Endothelial cell of umbilical vein (primary cell): ENCODE measurements around the gene TMSB10. TPM values are rescaled to one million over a fixed set of nuclear protein-coding genes. Genes with fewer than 3 reads are reported as not detected.

Source experiments
- BruUV-seq: library from RNA; stranded (reverse); fragments of 400-500 nt; replicated peaks from 2 replicates; lab custom pipeline; 2021; lab: Mats Ljungman, UMichigan
- CTCF ChIA-PET: fragments of 300-600, 350-600 bp; sonication (Branson Sonifier 250); formaldehyde crosslinking; loops from one replicate; lab custom pipeline; 2021; ENCODE audit warnings: antibody characterized with exemption, inconsistent platforms; lab: Charles Lee
- POLR2A ChIA-PET: fragments of 300-600, 350-600 bp; sonication (Branson Sonifier 250); formaldehyde crosslinking; loops from one replicate; lab custom pipeline; 2021; ENCODE audit warnings: antibody characterized with exemption, inconsistent platforms; lab: Charles Lee
- DNase-seq: peaks from one replicate; pipeline ENCODE4 v3.0.0-alpha.2; 2011; ENCODE audit warnings: low read depth, low spot score
- FAIRE-seq: peaks from 2 replicates; lab custom pipeline; 2011; peaks lifted over from hg19 to GRCh38; lab: Jason Lieb, UNC
- H2AFZ ChIP-seq: 2 replicates; pipeline ENCODE4 v1.6.0; 2012; ENCODE audit warnings: low read depth, low read length, control low read depth, inconsistent platforms
- H3K27ac ChIP-seq: 2 replicates; pipeline ENCODE4 v1.5.1; 2011; ENCODE audit warnings: low read depth, mild to moderate bottlenecking, control low read depth, low read length, moderate library complexity; ENCODE audit not compliant: insufficient read depth
- H3K27me3 ChIP-seq, 2 experiments: 2 replicates each; pipeline versions ENCODE4 v1.6.0 to v1.6.1; 2011; ENCODE audit warnings: low read length in 2 of 2, mixed read lengths in 1 of 2; ENCODE audit not compliant: control insufficient read depth in 2 of 2, insufficient read depth in 2 of 2
- H3K36me3 ChIP-seq, 2 experiments: 2 replicates in 1 of 2; 3 replicates in 1 of 2; pipeline ENCODE4 v1.5.1; 2011; ENCODE audit warnings: low read length in 2 of 2, mild to moderate bottlenecking in 1 of 2, moderate library complexity in 1 of 2; ENCODE audit not compliant: control insufficient read depth in 2 of 2, insufficient read depth in 2 of 2; ENCODE audit errors: extremely low read depth in 1 of 2
- H3K4me1 ChIP-seq: 3 replicates; pipeline ENCODE4 v1.5.1; 2011; ENCODE audit warnings: mild to moderate bottlenecking, low read length; ENCODE audit not compliant: control insufficient read depth, insufficient read depth; ENCODE audit errors: extremely low read depth
- H3K4me2 ChIP-seq: 2 replicates; pipeline ENCODE4 v1.6.1; 2011; ENCODE audit warnings: low read length, control low read depth, mixed read lengths; ENCODE audit not compliant: insufficient read depth
- H3K4me3 ChIP-seq, 3 experiments: fragments of 200-600 bp in 1 of 3; sonication (generic), shearing (Covaris generic) in 1 of 3; replicated peaks in 1 of 3; 2 replicates each; pipeline ENCODE4 v1.5.1; 2011 to 2016; ENCODE audit warnings: control low read depth in 3 of 3, low read length in 3 of 3, mild to moderate bottlenecking in 2 of 3, inconsistent platforms in 1 of 3, low read depth in 1 of 3, moderate library complexity in 1 of 3; ENCODE audit not compliant: insufficient read depth in 1 of 3
- H3K79me2 ChIP-seq: 2 replicates; pipeline ENCODE4 v1.6.0; 2012; ENCODE audit warnings: low read length, inconsistent platforms; ENCODE audit not compliant: control insufficient read depth, insufficient read depth
- H3K9ac ChIP-seq: replicated peaks from 2 replicates; pipeline ENCODE3; 2011; ENCODE audit warnings: low read length, control low read depth; ENCODE audit not compliant: insufficient read depth; ENCODE audit errors: extremely low read depth
- H3K9me1 ChIP-seq: replicated peaks from 3 replicates; pipeline ENCODE4 v1.6.0; 2011; ENCODE audit warnings: mild to moderate bottlenecking, low read length; ENCODE audit not compliant: control insufficient read depth, insufficient read depth; ENCODE audit errors: extremely low read depth
- H3K9me3 ChIP-seq: replicated peaks from 2 replicates; pipeline ENCODE4 v1.5.1; 2012; ENCODE audit warnings: low read length, inconsistent platforms; ENCODE audit not compliant: control insufficient read depth, insufficient read depth
- H4K20me1 ChIP-seq: replicated peaks from 2 replicates; pipeline ENCODE3; 2011; ENCODE audit warnings: mild to moderate bottlenecking, low read length; ENCODE audit not compliant: control insufficient read depth, insufficient read depth; ENCODE audit errors: extremely low read depth
- FOS ChIP-seq: IDR thresholded peaks from 2 replicates; pipeline ENCODE4 v1.6.1; 2011; ENCODE audit warnings: mild to moderate bottlenecking, low read length, moderate library complexity, borderline replicate concordance; ENCODE audit not compliant: insufficient read depth
- GATA2 ChIP-seq: IDR thresholded peaks from 2 replicates; pipeline ENCODE4 v1.7.0; 2011; ENCODE audit warnings: low read depth, mild to moderate bottlenecking, moderate library complexity, mixed read lengths, low read length; ENCODE audit not compliant: insufficient read length, insufficient read depth
- JUN ChIP-seq: IDR thresholded peaks from 2 replicates; pipeline ENCODE4 v1.6.1; 2011; ENCODE audit warnings: borderline replicate concordance, low read depth; ENCODE audit not compliant: insufficient read length, insufficient read depth
- POLR2A ChIP-seq: IDR thresholded peaks from 2 replicates; pipeline ENCODE4 v1.6.1; 2012; ENCODE audit warnings: low read depth, mild to moderate bottlenecking, control low read depth, low read length
- POLR2AphosphoS5 ChIP-seq: IDR thresholded peaks from 2 replicates; pipeline ENCODE4 v1.6.1; 2012; ENCODE audit warnings: low read depth, mild to moderate bottlenecking, control low read depth, low read length, moderate library complexity; ENCODE audit not compliant: insufficient read depth
- dilution Hi-C: fragments of 300-500 bp; cut with MboI; formaldehyde crosslinking; loops from one replicate; pipeline ENCODE4 v1.15.0; 2019; ENCODE audit warnings: low sequenced_read_pairs; ENCODE audit not compliant: extremely low pct_ligation_motif_present
- intact Hi-C: fragments of 100-400 bp; cut with micrococcal nuclease; formaldehyde crosslinking; loops from one replicate; pipeline ENCODE4 v1.10.0; 2022
- polyA plus RNA-seq, 4 experiments: library from polyadenylated mRNA; depleted of rRNA in 3 of 4; stranded (reverse) in 3 of 4; unstranded in 1 of 4; fragments of >200 nt; gene quantifications; 2 replicates each; pipeline versions ENCODE4 v1.2.1 to v1.2.3, GENCODE V29; 2011 to 2012; ENCODE audit warnings: missing spikeins in 1 of 4
- total RNA-seq: library from RNA; stranded (reverse); gene quantifications from 2 replicates; pipeline ENCODE4 v1.2.3, GENCODE V29; 2021
- TF ChIP-seq, protein P1 (sequence below): IDR thresholded peaks from 2 replicates; pipeline ENCODE4 v1.6.1; 2011; ENCODE audit not compliant: insufficient read depth, insufficient read length

The TMSB10 gene
- total and polyA plus RNA-seq, 2 donors (not counting 3 experiments of a cell fraction or from before 2014, with no cell fraction given): 2,774 to 4,015 TPM

DNA sequence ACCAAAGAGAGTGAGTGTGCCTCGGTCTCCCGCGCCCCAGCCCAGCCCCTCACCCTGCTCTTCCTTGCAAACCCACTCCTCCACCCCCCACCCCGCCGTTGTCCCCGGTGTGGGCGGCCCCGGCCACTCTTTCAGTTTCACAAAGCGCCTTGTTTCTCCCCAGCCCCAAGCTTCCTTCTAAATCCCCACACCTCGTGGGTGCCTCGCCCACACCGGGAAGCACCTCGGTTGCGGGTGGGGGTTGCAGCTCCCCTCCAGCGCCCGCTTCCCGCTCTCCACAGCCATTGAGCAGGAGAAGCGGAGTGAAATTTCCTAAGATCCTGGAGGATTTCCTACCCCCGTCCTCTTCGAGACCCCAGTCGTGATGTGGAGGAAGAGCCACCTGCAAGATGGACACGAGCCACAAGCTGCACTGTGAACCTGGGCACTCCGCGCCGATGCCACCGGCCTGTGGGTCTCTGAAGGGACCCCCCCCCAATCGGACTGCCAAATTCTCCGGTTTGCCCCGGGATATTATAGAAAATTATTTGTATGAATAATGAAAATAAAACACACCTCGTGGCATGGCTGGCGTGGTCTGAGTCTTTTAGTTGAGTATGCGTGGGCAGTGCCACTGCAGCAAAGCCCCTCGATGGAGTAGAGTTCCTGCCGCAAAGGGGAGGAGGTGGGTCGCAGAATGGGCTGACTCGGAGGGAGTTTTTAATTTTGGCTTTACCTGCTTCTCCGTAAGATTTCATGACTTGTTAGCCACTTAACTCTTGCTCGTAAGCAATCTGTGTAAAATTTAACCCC, 848 bp downstream of the TMSB10 start:
- no peaks in the 10 kb centered on the region for H3K9me3 ChIP-seq
- peaks cover 0 to 2% of the 10 kb centered on the region in 2 experiments for H3K36me3 ChIP-seq
- H3K4me2 ChIP-seq: peak overlapping the region; percentile 88
- TF ChIP-seq GATA2: no peak
- H3K27ac ChIP-seq: peak overlapping the region; percentile 91
- intact Hi-C loops: loop anchor here (1.0 to 5.0 kb wide), 2 partner anchors 18 to 66 kb away; partner anchors contain the start of gene KCMF1
- H2AFZ ChIP-seq: no peak overlapping the region
- H3K9ac ChIP-seq: peak overlapping the region; percentile 97
- FAIRE-seq: no peak
- H3K9me1 ChIP-seq: no peaks in the 10 kb centered on the region
- BruUV-seq: TSS peak; percentile 100
- H4K20me1 ChIP-seq: no peaks in the 10 kb centered on the region
- peak; percentile 32 for DNase-seq
- H3K4me1 ChIP-seq: peaks cover 7% of the 10 kb centered on the region
- H3K79me2 ChIP-seq: peaks cover 13% of the 10 kb centered on the region
- ChIA-PET POLR2A (interaction anchor here (0.6 to 3.1 kb wide), 13 partner anchors 8 to 1677 kb away, joined by 3 to 44 read pairs (median 4); no protein-coding TSS in a partner anchor), CTCF (interaction anchor here (2.6 to 5.5 kb wide), 3 partner anchors 13 to 25 kb away, joined by 27 to 61 read pairs (median 31); partner anchors contain the start of gene TRABD2A)
- dilution Hi-C loops: no loop called here
- H3K4me3 ChIP-seq: peak overlapping the region; percentile 96 to 100 (median 99)
- H3K27me3 ChIP-seq: no peaks in the 10 kb centered on the region

DNA sequence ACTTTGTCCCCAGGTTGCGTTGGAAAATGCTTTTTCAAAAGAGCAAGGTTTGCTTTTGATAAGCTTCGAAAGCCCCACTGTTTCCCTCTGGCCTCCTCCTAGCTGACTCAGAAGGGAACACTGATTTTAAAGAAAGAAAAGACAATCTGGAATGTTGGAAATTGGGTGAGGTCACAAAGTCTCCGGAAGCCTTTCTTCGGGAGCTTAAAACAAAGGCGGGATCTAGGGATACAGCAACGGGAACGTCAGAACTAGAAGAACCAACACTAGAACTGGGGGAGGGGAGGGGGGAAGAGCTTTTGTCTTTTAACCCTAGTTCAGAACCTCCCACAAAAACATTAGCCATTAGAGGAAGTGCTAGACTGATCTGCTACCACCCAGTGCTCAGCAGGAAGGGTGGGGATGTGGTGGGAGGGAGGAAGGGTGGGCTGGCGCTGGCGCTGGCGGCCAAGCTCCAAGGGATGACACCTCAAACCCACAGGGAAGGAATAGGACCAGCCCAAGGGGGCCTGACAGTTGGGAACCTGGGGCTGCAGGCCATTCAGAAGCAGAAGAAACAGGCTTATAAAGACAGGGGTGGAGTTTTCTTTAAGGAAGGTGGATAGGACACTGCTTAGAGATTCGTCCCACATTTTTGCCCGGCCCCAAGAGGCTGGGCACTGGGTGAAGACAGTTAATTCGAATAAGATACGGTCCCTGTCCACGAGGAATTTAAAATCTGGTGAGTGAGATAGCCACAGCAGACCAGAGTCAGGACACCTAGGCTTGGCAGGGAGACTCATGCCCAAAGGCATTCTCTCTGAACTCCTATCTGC, 1.7 kb downstream of the TMSB10 start:
- Histone ChIP-seq H4K20me1 (no peaks in the 10 kb centered on the region), H3K9ac (peak overlapping the region; percentile 97), H3K36me3 (peaks cover 0 to 2% of the 10 kb centered on the region in 2 experiments), H3K9me1 (no peaks in the 10 kb centered on the region), H3K4me2 (peak overlapping the region; percentile 88), H3K79me2 (peaks cover 13% of the 10 kb centered on the region), H2AFZ (no peak overlapping the region), H3K4me3 (peak overlapping the region; percentile 96 to 100 (median 99)), H3K9me3 (no peaks in the 10 kb centered on the region), H3K4me1 (peaks cover 7% of the 10 kb centered on the region), H3K27ac (peak overlapping the region; percentile 91), H3K27me3 (no peaks in the 10 kb centered on the region)
- FAIRE-seq: peak; percentile 91
- BruUV-seq: no TSS peak
- DNase-seq: peak; percentile 72
- ChIA-PET POLR2A (interaction anchor here (0.6 to 3.1 kb wide), 10 partner anchors 9 to 166 kb away, joined by 3 to 44 read pairs (median 4); no protein-coding TSS in a partner anchor), CTCF (interaction anchor here (2.6 to 5.5 kb wide), 3 partner anchors 12 to 25 kb away, joined by 27 to 61 read pairs (median 31); partner anchors contain the start of gene TRABD2A)
- dilution Hi-C loops (no loop called here), intact Hi-C loops (loop anchor here (1.0 to 5.0 kb wide), 3 partner anchors 13 to 65 kb away; partner anchors contain the start of gene KCMF1)
- TF ChIP-seq JUN (peak; percentile 20), POLR2A (peak; percentile 95), POLR2AphosphoS5 (peak; percentile 95), FOS (no peak)
- TF ChIP-seq, protein P1, sequence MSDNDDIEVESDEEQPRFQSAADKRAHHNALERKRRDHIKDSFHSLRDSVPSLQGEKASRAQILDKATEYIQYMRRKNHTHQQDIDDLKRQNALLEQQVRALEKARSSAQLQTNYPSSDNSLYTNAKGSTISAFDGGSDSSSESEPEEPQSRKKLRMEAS: no peak
